ENCODE data around the gene B9D1.

B9D1 gene, protein sequence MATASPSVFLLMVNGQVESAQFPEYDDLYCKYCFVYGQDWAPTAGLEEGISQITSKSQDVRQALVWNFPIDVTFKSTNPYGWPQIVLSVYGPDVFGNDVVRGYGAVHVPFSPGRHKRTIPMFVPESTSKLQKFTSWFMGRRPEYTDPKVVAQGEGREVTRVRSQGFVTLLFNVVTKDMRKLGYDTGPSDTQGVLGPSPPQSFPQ

DNA sequence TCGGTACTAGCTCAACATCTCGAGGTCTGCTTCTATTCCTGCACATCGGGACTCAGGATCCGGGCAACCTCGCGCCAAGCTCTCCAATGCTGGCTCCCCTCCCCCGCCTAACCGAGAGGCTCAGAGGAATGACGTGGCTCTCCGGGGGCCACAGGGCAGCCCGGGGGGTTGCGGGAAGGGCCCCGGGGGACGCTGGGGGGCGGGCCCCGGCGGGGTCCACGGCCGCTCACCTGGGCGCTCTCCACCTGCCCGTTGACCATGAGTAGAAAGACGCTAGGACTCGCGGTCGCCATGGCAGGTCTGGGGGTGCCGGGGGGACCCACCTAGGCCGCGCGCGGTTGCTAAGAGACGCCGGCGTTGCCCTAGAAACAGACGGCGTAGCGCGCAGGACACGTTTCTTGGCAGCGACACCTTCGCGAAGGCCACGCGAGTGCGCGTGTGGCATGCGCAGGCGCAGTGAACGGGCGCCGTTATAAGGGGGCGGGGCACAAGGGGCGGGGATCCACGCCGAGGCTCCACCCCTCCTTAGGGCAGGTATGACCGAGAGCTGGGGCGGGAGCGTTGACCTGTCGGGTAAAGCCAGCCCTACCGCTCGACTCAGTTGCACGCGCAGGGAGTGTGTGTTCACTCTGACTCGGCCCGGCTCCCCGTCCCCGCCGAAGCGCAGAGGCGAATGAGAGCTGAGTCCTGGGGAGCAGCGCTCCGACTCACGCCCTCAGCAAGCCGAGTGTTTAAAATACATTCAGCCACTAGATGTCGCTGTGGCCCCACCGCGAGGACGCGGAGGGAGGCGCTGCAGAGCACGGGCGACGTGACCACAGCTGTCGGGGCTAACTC, at the start of gene B9D1:
Gene B9D1 (minus strand): TSS at position 447 of the 837 bp plus-strand sequence. CDS start 154 bp downstream, at position 293.
- peak; percentile 87 to 96 for DNase-seq

DNA sequence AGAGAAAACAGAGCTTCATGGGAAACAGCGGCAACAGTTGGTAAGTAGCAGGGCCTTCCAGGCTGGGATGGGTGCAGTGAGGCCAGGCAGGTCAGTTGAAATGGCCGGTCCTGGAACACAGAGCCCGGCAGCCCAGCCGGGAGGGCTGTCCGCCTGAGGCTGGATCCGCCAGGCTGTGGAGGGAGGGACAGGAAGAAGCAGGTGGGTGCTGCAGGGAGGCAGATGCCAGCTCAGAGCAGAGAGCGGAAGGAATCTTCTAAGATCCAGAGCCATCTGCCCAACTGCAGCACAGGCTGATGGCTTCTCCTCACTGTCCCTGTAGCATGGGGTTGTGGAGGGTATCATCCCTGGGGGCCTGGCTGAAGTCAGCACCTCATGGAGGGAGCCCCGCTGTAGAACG, 49.1 kb upstream of the B9D1 start:
- DNase-seq: no peak

DNA sequence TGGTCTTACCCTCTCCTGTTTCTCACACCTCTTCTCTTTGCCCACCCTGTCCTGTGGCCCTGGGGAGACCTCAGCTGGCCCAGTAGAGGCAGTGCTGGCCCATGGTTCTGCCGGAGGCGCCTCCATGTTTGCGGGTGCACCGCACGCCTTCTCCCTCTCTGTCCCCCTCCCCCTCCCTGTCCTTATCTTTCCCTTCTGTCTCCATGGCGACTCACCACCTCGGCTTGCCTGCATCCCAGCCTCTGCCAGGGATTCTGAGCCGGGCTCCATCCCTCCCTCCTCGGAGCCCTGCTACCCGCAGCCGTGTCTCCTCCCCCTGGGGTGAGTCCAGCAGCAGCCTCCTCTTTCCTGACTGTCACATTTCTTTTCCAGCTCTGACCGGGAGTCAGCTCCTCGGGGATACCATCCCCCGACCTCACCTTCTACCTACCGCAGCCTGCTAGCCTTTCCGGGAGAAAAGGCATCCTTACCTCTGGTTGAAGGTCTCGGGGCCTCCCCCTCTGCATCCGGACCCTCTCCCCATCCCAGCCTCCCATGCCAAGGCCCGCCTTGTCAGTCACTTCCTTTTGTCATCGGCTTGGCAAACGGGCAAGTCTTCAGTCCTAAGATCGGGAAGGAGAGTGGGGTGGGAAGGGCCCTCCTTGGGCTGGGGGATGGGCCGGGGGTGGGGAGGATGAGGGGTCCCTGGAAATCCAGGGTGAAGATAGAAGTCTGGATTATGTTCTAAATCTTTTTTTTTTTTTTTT, 48.5 kb upstream of the B9D1 start, which contains the start of gene RNF112:
Gene RNF112 (plus strand): TSS at position 358 of the 746 bp plus-strand sequence. CDS start 177 bp downstream, at position 535.
- peak; percentile 42 to 59 for DNase-seq

DNA sequence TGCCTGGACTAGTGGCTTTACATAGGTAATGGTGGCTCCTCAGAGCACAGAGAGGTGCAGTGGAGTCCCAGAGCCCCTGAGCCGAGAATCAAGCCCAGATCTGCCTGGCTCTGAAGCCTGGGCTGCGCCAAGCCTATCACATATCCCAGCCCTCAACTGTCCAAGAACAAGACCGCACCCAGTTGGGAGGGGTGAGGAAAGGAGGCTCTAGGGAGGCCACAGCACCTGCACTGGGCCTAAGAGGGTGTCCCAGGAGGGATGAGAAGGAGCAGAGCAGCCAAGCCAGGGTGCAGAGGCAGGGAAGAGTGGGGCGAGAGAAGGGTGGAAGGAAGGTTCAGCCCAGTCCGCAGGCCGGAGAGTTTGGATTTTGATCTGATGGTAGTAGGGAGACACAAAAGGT, 47.6 kb upstream of the B9D1 start:
- no peak for DNase-seq

DNA sequence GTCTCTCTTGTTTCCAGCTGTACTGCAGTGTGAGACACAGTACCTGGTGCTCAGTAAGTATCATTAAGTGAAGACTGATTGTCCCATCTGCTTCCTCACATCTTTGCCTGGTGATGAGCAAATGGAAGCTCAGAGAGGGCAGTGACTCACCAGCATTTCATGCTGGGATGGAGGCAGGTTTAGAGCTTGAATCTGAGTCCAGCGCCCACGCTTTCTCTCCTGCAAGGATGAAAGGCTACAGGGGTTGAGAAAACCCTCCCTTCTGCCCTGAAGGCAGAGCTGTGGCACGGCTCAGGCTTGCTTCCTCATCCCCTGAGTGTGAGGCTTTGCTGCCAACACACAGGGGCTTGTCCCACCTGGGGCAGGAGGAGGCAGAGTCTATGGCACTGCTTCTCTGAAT, 47.0 kb upstream of the B9D1 start:
- no peak for DNase-seq

DNA sequence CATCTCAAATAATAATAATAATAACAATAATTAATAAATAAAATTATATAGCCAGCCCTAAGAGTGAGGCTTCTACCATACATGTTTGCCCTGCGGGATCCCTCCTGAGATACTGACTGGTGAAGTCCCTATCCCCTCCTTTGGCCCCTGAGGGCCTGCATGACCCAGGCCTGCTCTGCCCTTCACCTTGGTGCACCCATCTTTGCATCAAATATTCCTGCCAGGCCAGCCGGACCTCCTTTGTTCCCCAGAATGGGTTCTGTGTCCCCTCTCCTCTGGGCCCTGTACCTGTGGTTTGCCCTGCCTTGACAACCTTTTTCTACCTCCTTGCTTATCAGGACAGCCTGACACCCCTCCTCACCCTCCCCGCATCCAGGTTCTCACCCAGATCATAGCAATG, 46.5 kb upstream of the B9D1 start:
- no peak for DNase-seq

DNA sequence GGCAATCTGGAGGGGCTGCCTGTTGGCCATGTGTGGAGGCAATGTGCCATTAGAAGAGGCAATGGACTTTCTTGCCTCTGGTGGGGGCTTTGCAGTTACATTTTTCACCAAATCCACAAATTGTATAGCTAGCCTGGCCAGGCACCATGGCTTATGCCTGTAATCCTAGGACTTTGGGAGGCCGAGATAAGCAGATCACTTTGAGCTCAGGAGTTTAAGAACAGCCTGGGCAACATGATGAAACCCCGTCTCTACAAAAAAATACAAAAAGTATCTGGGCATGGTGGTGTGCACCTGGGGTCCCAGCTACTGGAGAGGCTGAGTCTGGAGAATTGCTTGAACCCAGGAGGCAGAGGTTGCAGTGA, 45.8 kb upstream of the B9D1 start:
- no peak for DNase-seq

DNA sequence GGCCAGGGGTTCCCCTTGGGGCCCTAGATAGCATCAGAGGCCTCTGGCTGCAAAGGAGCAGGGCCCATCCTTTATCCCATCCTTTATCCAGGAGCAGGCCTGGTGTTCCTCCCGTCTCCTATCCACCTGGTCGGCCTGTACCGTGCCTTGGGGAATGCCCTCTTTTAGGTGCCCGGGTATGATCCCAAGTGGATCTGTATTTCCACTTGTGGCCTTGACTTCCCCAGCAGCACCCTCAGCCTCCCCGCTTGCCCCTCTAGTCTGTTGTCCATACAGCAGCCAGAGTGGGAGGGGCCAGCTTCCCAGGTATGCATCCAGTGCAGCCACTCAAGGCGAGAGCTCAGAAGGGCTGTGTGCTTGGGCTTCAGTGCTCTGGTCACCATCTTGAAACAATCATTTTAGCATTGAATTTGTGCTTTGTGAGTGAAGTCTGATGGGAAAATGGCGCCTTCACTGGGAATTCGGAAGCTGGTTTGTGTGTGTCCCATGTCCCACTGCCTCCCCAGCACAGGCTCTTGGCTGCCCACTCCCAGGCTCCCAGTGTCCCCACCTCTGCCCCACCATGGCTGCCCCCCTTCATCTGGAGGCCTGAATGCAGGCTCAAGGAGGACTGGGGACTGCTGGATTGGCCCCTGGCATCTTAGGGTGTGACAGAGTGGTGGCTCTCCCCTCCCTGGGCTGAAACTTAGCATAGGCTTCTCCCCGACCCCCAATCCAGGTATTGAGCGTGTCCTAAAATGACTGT, 45.2 kb upstream of the B9D1 start:
- DNase-seq: no peak

DNA sequence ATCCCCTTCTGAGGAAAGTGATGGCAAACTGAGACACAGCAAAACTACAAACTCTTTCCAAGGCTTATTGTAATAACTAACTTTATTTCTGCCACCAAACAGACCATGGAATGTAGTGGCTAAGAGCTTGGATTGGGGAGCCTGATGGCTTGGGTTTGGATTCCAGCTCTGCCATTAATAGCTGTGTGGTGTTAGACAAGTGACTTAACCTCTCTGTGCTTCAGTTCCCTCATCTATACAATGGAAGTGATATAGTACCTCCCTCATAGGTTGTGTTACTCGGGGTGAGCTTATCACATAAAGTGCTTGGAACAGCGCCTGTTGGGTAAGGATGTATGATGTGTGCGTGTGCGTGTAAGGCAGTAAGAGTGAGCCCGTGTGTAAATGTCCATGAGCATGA, 42.6 kb upstream of the B9D1 start:
- no peak for DNase-seq

DNA sequence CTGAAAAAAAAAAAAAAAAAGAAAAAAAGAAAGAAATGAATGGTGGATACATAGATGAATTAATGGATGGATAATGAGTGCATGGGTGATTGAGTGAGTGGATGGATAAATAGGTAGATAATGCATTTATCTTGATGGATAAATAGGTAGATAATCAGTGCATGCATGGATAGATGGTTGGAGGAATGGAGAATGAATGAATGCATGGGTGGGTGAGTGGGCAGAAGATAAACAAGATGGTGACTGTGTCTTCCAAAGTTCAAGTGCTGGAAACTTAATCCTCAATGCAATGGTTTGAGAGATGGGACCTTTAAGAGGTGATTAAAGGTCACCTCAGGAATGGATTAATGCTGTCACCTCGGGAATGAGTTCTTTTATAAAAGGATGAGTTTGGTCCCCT, 41.7 kb upstream of the B9D1 start:
- no peak for DNase-seq

DNA sequence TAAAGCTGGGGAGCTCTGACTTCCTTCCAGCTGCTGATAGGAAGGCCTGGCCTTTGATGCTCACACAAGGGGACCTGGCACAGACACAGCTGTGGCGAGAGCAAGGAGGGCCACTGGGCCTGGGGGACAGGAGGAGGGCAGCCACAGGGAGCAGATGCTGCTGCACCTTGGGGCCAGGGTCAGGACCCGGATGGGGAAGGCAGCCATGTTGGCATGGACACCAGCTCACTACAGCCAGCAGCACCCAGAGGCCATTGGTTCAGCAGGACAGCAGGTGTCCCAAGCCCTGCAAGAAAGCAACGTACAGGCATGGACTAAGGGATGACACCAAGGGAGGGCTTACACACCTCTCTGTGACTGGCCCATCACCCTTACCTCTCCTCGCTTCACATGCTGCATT, 40.5 kb upstream of the B9D1 start:
- DNase-seq: no peak

DNA sequence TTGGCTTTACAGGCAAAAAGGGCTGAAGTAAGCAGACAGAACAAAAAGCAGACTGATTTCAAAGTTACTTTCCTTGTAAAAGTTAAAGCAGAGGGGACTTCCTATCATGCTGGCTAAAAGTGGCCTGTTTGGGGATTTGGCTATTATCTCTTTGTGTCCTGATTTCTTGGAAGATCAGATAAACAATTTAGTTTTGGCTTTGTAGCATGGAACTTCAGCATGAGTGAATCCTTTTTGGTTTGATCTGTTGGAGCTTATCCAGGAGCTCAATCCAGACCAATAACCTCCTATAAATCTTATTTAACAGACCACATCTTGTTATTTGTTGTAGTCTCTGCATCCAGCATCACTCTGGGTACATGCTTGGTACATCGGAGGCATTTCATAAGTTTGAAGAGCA, 39.6 kb upstream of the B9D1 start:
- DNase-seq: no peak

DNA sequence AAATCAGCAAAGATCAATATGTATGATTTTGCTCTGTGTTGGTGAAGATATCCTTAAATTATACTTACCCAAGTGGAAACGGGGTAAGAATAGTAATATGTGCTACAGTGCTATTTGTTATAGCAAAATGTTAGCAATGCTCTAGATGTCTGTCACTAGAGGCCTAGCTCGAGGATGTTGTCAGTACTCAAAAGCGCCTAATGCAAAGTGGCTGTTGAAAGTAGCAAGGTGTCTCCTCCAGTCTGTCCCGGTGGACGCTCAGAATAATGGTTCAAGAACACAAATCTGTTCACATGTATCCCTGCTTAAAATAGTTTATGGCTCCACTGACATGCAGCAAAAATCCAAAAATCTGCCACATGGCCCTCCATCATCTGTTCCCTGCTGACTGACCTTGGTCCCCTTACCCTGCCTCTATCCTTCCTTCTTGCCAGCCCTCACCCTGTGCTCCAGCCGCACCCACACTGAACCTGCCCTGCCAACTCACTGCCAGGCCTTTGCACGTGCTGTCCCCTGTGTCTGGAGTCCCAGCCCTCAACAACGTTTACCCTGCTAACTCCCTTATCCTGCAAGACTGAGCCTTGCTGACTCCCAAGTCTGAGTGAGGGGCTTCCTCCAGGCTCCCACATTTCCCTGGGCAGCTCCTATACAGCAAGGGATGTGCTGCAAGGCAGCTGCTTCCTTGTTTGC, 38.9 kb upstream of the B9D1 start:
- no peak for DNase-seq

DNA sequence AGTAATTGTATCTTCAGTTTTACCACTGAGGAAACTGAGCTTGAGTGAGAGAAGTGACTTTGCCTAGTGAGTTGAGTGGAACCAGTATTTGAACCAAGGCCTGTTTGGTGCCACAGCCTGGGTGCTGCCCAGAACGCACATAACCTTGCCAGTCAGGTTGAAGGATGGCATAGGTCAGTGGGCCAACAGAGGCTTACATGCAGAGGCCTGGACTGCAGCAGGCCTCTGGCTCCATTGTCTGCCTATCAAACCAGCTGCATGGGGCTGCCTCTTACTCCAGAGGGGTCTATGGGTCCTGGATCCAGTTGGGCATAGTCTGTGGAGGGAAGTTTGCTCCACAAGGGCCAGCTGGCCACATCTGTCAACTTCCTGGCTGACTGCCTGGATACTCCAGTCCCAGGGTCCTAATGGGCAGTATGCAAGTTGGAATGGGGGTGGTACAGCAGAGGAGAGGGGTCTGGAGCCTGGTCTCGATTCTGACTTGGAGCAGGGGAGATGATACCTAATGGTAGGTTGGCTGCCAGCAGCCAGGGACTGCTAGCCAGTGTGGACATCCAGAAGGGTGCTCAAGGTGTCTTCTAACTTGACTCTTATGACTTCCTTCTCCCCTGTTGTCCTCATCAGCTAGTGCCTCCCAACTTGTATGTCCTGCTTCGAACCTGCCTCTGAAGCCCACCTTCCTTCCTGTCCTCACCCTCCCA, 37.4 kb upstream of the B9D1 start:
- no peak for DNase-seq

DNA sequence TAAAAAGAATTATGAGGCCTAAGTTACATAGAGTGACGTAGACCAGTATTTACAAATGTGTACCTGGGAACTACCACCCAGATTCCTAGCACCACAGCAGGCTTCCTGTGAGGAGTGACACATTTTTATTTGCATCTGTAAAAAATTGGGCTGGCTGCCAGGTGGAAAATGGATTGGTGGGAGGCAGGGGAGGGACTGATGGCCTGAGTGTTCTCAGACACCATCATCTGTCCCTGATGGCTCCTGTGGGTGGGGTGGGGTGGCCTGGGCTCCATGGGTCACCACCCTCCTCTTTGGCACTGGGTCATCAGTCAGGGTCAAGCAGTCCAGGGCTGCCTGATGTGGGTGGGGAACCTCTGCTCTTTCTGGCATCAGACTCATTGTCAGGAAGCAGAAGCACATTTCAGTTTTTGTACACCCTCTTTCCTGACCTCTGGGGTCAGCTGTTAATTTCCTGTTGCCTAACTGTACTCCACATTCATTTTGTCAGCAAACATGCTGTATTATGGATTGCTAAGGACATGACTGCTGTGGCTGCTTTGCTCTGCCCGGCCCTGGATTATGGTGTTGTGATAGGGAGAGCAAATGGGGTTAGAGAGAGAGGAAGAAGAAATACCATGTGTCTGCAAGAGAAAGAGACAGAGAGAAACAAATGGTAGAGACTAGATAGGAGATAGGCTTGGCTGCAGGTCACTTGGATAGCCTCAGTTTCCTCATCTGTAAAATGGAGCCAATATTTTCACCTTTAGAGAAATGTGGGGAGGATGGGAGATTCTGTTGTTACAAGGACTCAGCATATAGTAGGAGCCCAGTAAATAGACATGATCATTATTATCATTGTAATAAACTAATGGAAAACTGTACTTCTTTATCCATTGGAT, 36.0 kb upstream of the B9D1 start:
- DNase-seq: no peak

DNA sequence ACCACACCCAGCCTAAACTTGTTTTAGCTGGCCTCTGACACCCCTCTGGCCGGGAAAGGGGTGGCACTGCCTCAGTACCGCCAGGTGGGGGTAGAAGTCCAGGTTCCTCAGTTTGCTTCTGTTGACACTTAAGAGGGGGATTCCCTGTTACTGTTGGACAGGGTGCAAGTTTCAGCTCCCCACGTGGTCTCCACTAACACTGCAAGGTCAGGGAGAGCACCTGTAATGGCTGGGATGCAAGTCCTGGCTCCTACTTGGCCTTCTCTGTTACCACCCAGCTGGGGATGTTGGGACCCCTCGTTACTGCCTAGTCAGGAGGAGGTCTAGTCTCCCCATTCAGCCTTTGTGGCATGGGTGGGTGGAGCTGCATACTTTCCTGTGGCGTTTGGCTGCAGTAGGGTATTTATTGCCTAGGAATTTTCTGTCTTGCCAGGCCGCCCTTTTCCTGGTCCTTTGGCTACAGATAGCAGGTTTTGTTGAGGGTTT, 35.1 kb upstream of the B9D1 start:
- no peak for DNase-seq

DNA sequence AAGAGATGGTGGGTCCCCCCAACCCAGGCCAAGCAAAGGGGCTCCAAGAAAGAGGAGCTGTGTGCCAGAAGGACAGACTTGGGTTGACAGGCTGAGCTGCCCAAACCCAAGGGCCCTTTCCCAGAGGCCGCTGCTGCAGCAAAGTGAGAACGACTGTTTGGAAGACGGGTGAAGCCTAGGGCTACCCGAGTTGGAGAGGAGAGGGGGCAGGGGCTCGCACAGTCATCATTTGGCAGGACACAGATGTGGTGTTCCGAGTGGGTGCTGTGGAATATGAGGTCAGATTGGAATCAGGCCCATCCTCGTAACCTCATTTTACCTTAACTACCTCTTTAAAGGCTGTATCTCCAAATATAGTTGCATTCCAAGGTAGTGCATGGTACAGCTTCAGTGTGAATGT, 29.8 kb upstream of the B9D1 start:
- DNase-seq: no peak

DNA sequence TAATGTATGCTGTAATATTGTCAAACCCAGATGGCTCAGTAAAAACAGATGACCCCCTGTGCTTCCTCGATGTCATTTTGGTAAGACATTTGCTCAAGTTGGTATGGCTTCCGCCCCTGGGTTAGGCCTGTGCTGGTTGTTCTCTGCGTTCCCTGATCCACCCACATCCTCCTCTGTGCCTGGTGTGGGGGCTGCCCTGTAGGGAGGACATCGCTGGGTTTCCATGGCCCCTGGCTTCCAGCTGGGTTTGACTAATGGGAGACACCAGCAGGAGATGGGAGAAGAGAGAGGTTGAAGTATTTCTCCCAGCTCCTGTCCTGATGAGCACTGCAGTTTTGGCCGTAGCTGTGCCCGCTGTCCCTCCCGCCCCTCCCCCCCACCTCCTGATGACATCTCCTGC, 28.9 kb upstream of the B9D1 start:
- DNase-seq: no peak

DNA sequence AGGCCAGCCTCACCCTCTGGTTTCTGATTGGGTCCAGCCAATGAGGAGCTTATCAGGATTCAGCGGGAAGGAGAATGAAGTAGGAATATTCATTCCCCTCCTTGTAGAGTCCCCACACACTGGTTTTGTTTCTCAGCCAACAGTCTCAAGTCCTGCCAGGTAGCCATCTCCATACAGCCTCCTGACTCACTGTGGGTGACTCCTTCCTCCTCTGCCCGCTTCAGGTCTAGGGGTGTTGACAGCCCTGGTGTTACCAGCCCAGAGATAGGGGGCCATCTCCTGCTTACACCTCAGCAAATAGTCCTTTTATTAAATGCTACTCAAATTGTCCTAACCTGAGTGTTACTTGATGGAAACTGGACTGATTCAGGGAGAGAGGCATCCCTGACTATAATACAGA, 28.4 kb upstream of the B9D1 start:
- no peak for DNase-seq

Data from hippocampal formation (tissue), 2 donors.